ENCODE results near the gene PKD1.

Gene PKD1

DNA sequence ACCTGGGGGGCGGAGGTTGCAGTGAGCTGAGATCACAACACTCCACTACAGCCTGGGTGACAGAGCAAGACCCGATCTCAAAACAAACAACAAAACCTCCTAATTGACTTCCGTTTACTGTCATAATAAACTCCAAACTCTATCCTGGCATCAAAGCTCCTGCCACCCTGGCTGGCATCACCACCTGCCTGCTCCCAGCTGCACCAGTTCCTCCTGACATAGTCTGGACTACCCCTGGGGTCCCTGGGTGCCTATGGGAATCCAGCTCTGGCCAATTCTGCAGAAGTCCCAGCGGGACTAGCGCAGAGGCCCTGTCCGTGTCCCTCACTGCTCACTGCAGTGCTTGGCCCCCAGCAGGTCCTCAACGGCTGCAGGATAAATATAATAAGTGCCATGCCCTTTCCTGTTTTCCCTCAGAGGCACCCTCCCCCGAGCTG lies 88.8 kb downstream of the PKD1 start:
- H3K4me3 ChIP-seq (ENCODE audit: low read length): peak overlapping the region; percentile 87
- TF ChIP-seq, protein P1, sequence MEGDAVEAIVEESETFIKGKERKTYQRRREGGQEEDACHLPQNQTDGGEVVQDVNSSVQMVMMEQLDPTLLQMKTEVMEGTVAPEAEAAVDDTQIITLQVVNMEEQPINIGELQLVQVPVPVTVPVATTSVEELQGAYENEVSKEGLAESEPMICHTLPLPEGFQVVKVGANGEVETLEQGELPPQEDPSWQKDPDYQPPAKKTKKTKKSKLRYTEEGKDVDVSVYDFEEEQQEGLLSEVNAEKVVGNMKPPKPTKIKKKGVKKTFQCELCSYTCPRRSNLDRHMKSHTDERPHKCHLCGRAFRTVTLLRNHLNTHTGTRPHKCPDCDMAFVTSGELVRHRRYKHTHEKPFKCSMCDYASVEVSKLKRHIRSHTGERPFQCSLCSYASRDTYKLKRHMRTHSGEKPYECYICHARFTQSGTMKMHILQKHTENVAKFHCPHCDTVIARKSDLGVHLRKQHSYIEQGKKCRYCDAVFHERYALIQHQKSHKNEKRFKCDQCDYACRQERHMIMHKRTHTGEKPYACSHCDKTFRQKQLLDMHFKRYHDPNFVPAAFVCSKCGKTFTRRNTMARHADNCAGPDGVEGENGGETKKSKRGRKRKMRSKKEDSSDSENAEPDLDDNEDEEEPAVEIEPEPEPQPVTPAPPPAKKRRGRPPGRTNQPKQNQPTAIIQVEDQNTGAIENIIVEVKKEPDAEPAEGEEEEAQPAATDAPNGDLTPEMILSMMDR (IDR thresholded peaks at IDR 0.05; ENCODE audit: insufficient read depth, low read depth, low read length, missing control alignments): no peak
- DNase-seq (ENCODE audit: low read depth): no peak

GRCh38 chr16:2045965-2046892 lies 89.5 kb downstream of the PKD1 start:
- TF ChIP-seq, protein P1 (IDR thresholded peaks at IDR 0.05; ENCODE audit: insufficient read depth, low read depth, low read length, missing control alignments): no peak
- H3K4me3 ChIP-seq (ENCODE audit: low read length): no peak overlapping the region
- DNase-seq (ENCODE audit: low read depth): no peak

DNA sequence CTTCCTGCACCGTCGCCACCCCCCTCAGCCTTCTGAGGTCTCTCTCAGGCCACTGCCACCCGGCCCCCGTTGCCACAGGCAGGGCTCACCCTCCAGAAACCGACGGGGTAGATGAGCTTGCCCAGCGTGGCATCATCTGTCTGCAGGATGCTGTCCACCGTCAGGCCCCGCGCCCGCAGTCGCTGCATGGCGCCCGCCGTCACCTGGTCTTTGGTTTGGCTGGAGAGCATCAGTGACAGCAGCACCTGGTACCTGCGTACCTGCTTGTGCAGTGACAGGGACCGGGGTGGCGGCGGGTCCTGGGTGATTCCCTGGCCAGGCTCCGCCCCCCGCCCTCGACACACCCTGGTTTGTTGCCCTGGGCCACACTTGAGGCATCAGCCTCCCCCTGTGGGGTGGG lies 91.2 kb downstream of the PKD1 start:
- DNase-seq (ENCODE audit: low read depth): no peak

GRCh38 chr16:2043667-2044451 lies 91.8 kb downstream of the PKD1 start:
- TF ChIP-seq, protein P1 (IDR thresholded peaks at IDR 0.05; ENCODE audit: insufficient read depth, low read depth, low read length, missing control alignments): no peak
- no peak for DNase-seq (ENCODE audit: low read depth)
- H3K4me3 ChIP-seq (ENCODE audit: low read length): no peak overlapping the region

More for the DNA sequence above, 91.2 kb downstream of the PKD1 start:
- H3K4me3 ChIP-seq (ENCODE audit: low read length): no peak overlapping the region
- TF ChIP-seq, protein P1 (IDR thresholded peaks at IDR 0.05; ENCODE audit: insufficient read depth, low read depth, low read length, missing control alignments): no peak

GRCh38 chr16:2042986-2043666 lies 92.6 kb downstream of the PKD1 start:
- TF ChIP-seq, protein P1 (IDR thresholded peaks at IDR 0.05; ENCODE audit: insufficient read depth, low read depth, low read length, missing control alignments): no peak
- H3K4me3 ChIP-seq (ENCODE audit: low read length): no peak overlapping the region
- DNase-seq (ENCODE audit: low read depth): peak; percentile 42

- TF ChIP-seq, protein P1 (IDR thresholded peaks at IDR 0.05; ENCODE audit: insufficient read depth, low read depth, low read length, missing control alignments): no peak
- DNase-seq (ENCODE audit: low read depth): no peak
- H3K4me3 ChIP-seq (ENCODE audit: low read length): no peak overlapping the region
Observed at GRCh38 chr16:2042171-2042985, 93.3 kb downstream of the PKD1 start.
